Erythroblast (primary cell): Measurements from ENCODE around the gene LGMN.
A peak's percentile ranks its signal among the peaks of the same experiment; 100 is the strongest.

Experiments
- DNase-seq, 2 experiments: peaks; one replicate each; lab custom pipeline; 2025; lab: John Stamatoyannopoulos, UW
- GATA1 ChIP-seq: IDR thresholded peaks from 2 replicates; pipeline ENCODE4 v1.6.1; 2011; ENCODE audit warnings: low read depth, mild to moderate bottlenecking, control low read depth, low read length, moderate library complexity
- POLR2A ChIP-seq: IDR thresholded peaks from 2 replicates; pipeline ENCODE4 v1.6.1; 2011; ENCODE audit warnings: mild to moderate bottlenecking, low read length

Gene LGMN

GRCh38 chr14:92673601-92674150 is 74.8 kb downstream of the LGMN start:
- DNase-seq = no peak
- no peak for TF ChIP-seq GATA1
- TF ChIP-seq POLR2A = no peak

- DNase-seq = no peak
- TF ChIP-seq POLR2A (no peak), GATA1 (no peak)
These were observed 77.6 kb downstream of the LGMN start for GRCh38 chr14:92670643-92671366.

GRCh38 chr14:92670160-92670559 is 78.3 kb downstream of the LGMN start:
- peak; percentile 64 to 77 for DNase-seq
- no peak for TF ChIP-seq GATA1
- TF ChIP-seq POLR2A = no peak

GRCh38 chr14:92668276-92668973 is 80.0 kb downstream of the LGMN start:
- no peak for DNase-seq
- TF ChIP-seq POLR2A (no peak), GATA1 (no peak)

- no peak for DNase-seq
- TF ChIP-seq GATA1 = no peak
- TF ChIP-seq POLR2A = no peak
These were observed 82.2 kb downstream of the LGMN start for GRCh38 chr14:92666251-92666650.

- DNase-seq = peak; percentile 19 to 66
- TF ChIP-seq POLR2A (peak; percentile 25), GATA1 (no peak)
These were observed 82.7 kb downstream of the LGMN start for GRCh38 chr14:92665661-92666110.

GRCh38 chr14:92663049-92663448 is 85.4 kb downstream of the LGMN start:
- TF ChIP-seq GATA1 (no peak), POLR2A (no peak)
- DNase-seq = no peak

- TF ChIP-seq GATA1 = no peak
- TF ChIP-seq POLR2A = no peak
These were observed 87.9 kb downstream of the LGMN start for GRCh38 chr14:92660571-92660970.

GRCh38 chr14:92659765-92660561 is 88.5 kb downstream of the LGMN start:
- TF ChIP-seq GATA1 = no peak
- TF ChIP-seq POLR2A = no peak
- no peak for DNase-seq

More at GRCh38 chr14:92660571-92660970, 87.9 kb downstream of the LGMN start:
- DNase-seq = no peak

GRCh38 chr14:92658684-92659083 is 89.7 kb downstream of the LGMN start:
- TF ChIP-seq POLR2A = no peak
- TF ChIP-seq GATA1 = no peak
- DNase-seq = no peak

- TF ChIP-seq GATA1 (no peak), POLR2A (no peak)
- no peak for DNase-seq
These were observed 90.3 kb downstream of the LGMN start for GRCh38 chr14:92658160-92658559.

GRCh38 chr14:92657457-92658142 is 90.8 kb downstream of the LGMN start:
- TF ChIP-seq GATA1 (no peak), POLR2A (no peak)
- DNase-seq = no peak

GRCh38 chr14:92656306-92657081 is 91.9 kb downstream of the LGMN start:
- TF ChIP-seq POLR2A (no peak), GATA1 (no peak)
- DNase-seq = no peak
